OCI-LY7 (cell line): ENCODE results near the gene MYO16.

ENCODE experiments used
- CTCF ChIP-seq: fragments of 200-600 bp; sonication (generic); conservative IDR thresholded peaks from 2 replicates; pipeline ENCODE4 v1.5.1; 2014; ENCODE audit warnings: mild to moderate bottlenecking, antibody characterized with exemption, low read length, moderate library complexity, mixed read lengths
- EZH2phosphoT487 ChIP-seq: fragments of 200-600 bp; sonication (generic); IDR thresholded peaks from 2 replicates; pipeline ENCODE4 v1.6.1; 2018; ENCODE audit warnings: low read depth, borderline replicate concordance, mild to moderate bottlenecking, mixed run types, antibody characterized with exemption, low read length, moderate library complexity, mixed read lengths

- TF ChIP-seq CTCF (no peak), EZH2phosphoT487 (no peak)
Measured at GRCh38 chr13:108780706-108781105, 151.3 kb downstream of the MYO16 start.
